D721Med (cell line): ENCODE results near the gene GCNT4.

ENCODE experiments used
- DNase-seq: peaks from one replicate; pipeline ENCODE4 v3.0.0; 2011; ENCODE audit warnings: low spot score; ENCODE audit not compliant: insufficient read length
- FAIRE-seq: peaks from 2 replicates; lab custom pipeline; 2011; peaks lifted over from hg19 to GRCh38; lab: Jason Lieb, UNC
- CTCF ChIP-seq: IDR thresholded peaks from 2 replicates; pipeline ENCODE4 v1.5.1; 2012; ENCODE audit warnings: mild to moderate bottlenecking, control low read depth; ENCODE audit not compliant: insufficient read depth; ENCODE audit errors: missing control alignments

Gene GCNT4

GRCh38 chr5:75005561-75005960 is 46.8 kb downstream of the GCNT4 start:
- no peak for TF ChIP-seq CTCF
- DNase-seq, result no peak
- no peak for FAIRE-seq
